B cell (primary cell): ENCODE measurements around the gene KCTD12. TPM values are rescaled to one million over a fixed set of nuclear protein-coding genes. Genes with fewer than 3 reads are reported as not detected.
A peak's percentile ranks its signal among the peaks of the same experiment; 100 is the strongest.

Source experiments
- ATAC-seq: fragments of 200-7000 bp; cut with Tn5 transposase; one replicate; pipeline ENCODE4 v1.10.0; 2021; ENCODE audit warnings: low read depth, mild to moderate bottlenecking, moderate number of reproducible peaks, moderate library complexity
- CTCF ChIA-PET: fragments of 350-600 bp; sonication (Branson Sonifier 250); formaldehyde crosslinking; loops from one replicate; lab custom pipeline; 2021; ENCODE audit warnings: antibody characterized with exemption, inconsistent platforms; lab: Charles Lee
- POLR2A ChIA-PET: fragments of 350-600 bp; sonication (Branson Sonifier 250); formaldehyde crosslinking; loops from one replicate; lab custom pipeline; 2021; ENCODE audit warnings: antibody characterized with exemption; lab: Charles Lee
- DNase-seq: peaks from one replicate; pipeline ENCODE4 v3.0.0; 2013
- H2AFZ ChIP-seq: 2 replicates; pipeline ENCODE4 v1.6.1; 2012; ENCODE audit warnings: mild to moderate bottlenecking, low read depth, low read length; ENCODE audit not compliant: insufficient read depth, poor library complexity, severe bottlenecking
- H3K27ac ChIP-seq, 2 donors: 1 replicate in 1 of 2; 2 replicates in 1 of 2; pipeline ENCODE4 v1.5.1; 2012 to 2013; ENCODE audit warnings: low read length in 2 of 2, mild to moderate bottlenecking in 2 of 2, moderate library complexity in 1 of 2
- H3K27me3 ChIP-seq, 4 experiments: fragments of 200-600 bp in 1 of 4; sonication (generic) in 1 of 4; replicated peaks in 1 of 4; 1 replicate in 2 of 4; 2 replicates in 2 of 4; pipeline versions ENCODE4 v1.6.1 to v1.7.0; 2013 to 2016; ENCODE audit warnings: low read length in 3 of 4, mild to moderate bottlenecking in 2 of 4, mixed read lengths in 1 of 4, moderate library complexity in 1 of 4; ENCODE audit not compliant: insufficient read depth in 4 of 4, control insufficient read depth in 3 of 4; ENCODE audit errors: control extremely low read depth in 1 of 4
- H3K36me3 ChIP-seq, 2 experiments: replicated peaks in 1 of 2; 1 replicate in 1 of 2; 2 replicates in 1 of 2; pipeline versions ENCODE4 v1.6.1 to v1.7.1; 2013; ENCODE audit warnings: low read length in 1 of 2; ENCODE audit not compliant: insufficient read depth in 2 of 2, control insufficient read depth in 1 of 2; ENCODE audit errors: control extremely low read depth in 1 of 2, extremely low read depth in 1 of 2
- H3K4me1 ChIP-seq, 2 donors: fragments of 200-600 bp in 1 of 2; sonication (generic) in 1 of 2; 1 replicate in 1 of 2; 2 replicates in 1 of 2; pipeline versions ENCODE4 v1.5.1 to v1.6.1; 2013 to 2017; ENCODE audit warnings: low read length in 2 of 2; ENCODE audit not compliant: control insufficient read depth in 2 of 2, insufficient read depth in 2 of 2
- H3K4me2 ChIP-seq: replicated peaks from 2 replicates; pipeline ENCODE3; 2012; ENCODE audit warnings: mild to moderate bottlenecking, low read depth, low read length; ENCODE audit not compliant: poor library complexity, severe bottlenecking
- H3K4me3 ChIP-seq, 5 experiments: fragments of 200-600 bp in 1 of 5; sonication (generic) in 1 of 5; 1 replicate in 3 of 5; 2 replicates in 2 of 5; pipeline versions ENCODE4 v1.5.1 to v1.7.0; 2011 to 2016; ENCODE audit warnings: low read length in 4 of 5, mild to moderate bottlenecking in 4 of 5, low read depth in 2 of 5, control low read depth in 1 of 5, moderate library complexity in 1 of 5; ENCODE audit not compliant: insufficient read depth in 1 of 5; ENCODE audit errors: control extremely low read depth in 1 of 5, extremely low read depth in 1 of 5
- H3K79me2 ChIP-seq: fragments of 200-600 bp; sonication (generic); one replicate; pipeline ENCODE4 v1.6.0; 2016; ENCODE audit warnings: low read length; ENCODE audit not compliant: control insufficient read depth, insufficient read depth
- H3K9ac ChIP-seq: fragments of 200-600 bp; sonication (generic); 2 replicates; pipeline ENCODE4 v1.6.1; 2017; ENCODE audit warnings: mild to moderate bottlenecking, low read length, moderate library complexity
- H3K9me3 ChIP-seq, 3 donors: one replicate each; pipeline versions ENCODE4 v1.6.1 to v1.7.1; 2013; ENCODE audit warnings: low read length in 2 of 3; ENCODE audit not compliant: control insufficient read depth in 2 of 3, insufficient read depth in 1 of 3; ENCODE audit errors: control extremely low read depth in 1 of 3
- H4K20me1 ChIP-seq: 2 replicates; pipeline ENCODE4 v1.6.0; 2012; ENCODE audit warnings: mild to moderate bottlenecking, low read length; ENCODE audit not compliant: insufficient read depth, control insufficient read depth, poor library complexity, severe bottlenecking
- H3K27ac Mint-ChIP-seq: one replicate; pipeline ENCODE4 v1.8.0; 2021; ENCODE audit warnings: mixed read lengths
- H3K27me3 Mint-ChIP-seq: one replicate; pipeline ENCODE4 v1.8.0; 2021; ENCODE audit warnings: mixed read lengths
- H3K4me1 Mint-ChIP-seq: one replicate; pipeline ENCODE4 v1.8.0; 2021; ENCODE audit warnings: mixed read lengths
- H3K4me3 Mint-ChIP-seq: one replicate; pipeline ENCODE4 v1.8.0; 2021; ENCODE audit warnings: mixed read lengths
- H3K9me3 Mint-ChIP-seq: one replicate; pipeline ENCODE4 v1.8.0; 2022; ENCODE audit warnings: mixed read lengths; ENCODE audit not compliant: insufficient read depth
- CTCF ChIP-seq: fragments of 200-600 bp; IDR thresholded peaks from one replicate; pipeline ENCODE4 v1.8.0; 2022; ENCODE audit warnings: antibody characterized with exemption, mild to moderate bottlenecking
- EZH2 ChIP-seq: IDR thresholded peaks from 2 replicates; pipeline ENCODE4 v1.6.1; 2012; ENCODE audit warnings: borderline replicate concordance, low read depth, mild to moderate bottlenecking, moderate library complexity, low read length; ENCODE audit not compliant: insufficient read depth, poor library complexity, severe bottlenecking
- WGBS: methylation state at CpG from one replicate; pipeline ENCODE4 v1.1.5; 2013; ENCODE audit warnings: missing lambda C conversion rate; ENCODE audit not compliant: insufficient coverage; 5-methylcytosine and 5-hydroxymethylcytosine counted together
- intact Hi-C: fragments of 100-400 bp; cut with micrococcal nuclease; formaldehyde crosslinking; loops from one replicate; pipeline ENCODE4 v1.10.0; 2022
- polyA plus RNA-seq: library from polyadenylated mRNA; depleted of rRNA; stranded (reverse); fragments of >200 nt; gene quantifications from 2 replicates; pipeline ENCODE4 v1.2.3, GENCODE V29; 2012
- total RNA-seq, 2 donors: library from RNA; stranded (reverse); fragments of 120-200 nt in 1 of 2; gene quantifications; 1 replicate in 1 of 2; 2 replicates in 1 of 2; pipeline versions ENCODE4 v1.2.3 to v1.2.4, GENCODE V29; 2013 to 2022

The KCTD12 gene
- total and polyA plus RNA-seq, 2 donors (not counting 1 experiment from before 2014, with no cell fraction given): 1.8 to 6.2 TPM

- H3K9me3 Mint-ChIP-seq: no peaks in the 10 kb centered on the region
- peak overlapping the region; percentile 45 to 67 (median 64) for H3K4me3 ChIP-seq
- ChIA-PET POLR2A (interaction anchor here (0.6 to 1.3 kb wide), 2 partner anchors 108 to 132 kb away, joined by 3 to 4 read pairs; no protein-coding TSS in a partner anchor), CTCF (interaction anchor here (0.6 to 3.7 kb wide), 12 partner anchors 10 to 1189 kb away, joined by 3 to 26 read pairs (median 4); no protein-coding TSS in a partner anchor)
- TF ChIP-seq EZH2: no peak
- no peak for TF ChIP-seq CTCF
- ATAC-seq (peak; percentile 28), DNase-seq (peak; percentile 78)
- no peaks in the 10 kb centered on the region for H3K36me3 ChIP-seq
- peak overlapping the region; percentile 96 for H3K4me3 Mint-ChIP-seq
- peak overlapping the region; percentile 82 for H3K27ac Mint-ChIP-seq
- peaks cover 7 to 24% of the 10 kb centered on the region in 2 donors for H3K4me1 ChIP-seq
- H3K9me3 ChIP-seq: no peaks in the 10 kb centered on the region
- no peaks in the 10 kb centered on the region for H3K79me2 ChIP-seq
- H2AFZ ChIP-seq: peak overlapping the region; percentile 80
- under 1% methylated on average over 94 of the region's 94 CpGs for WGBS
- H3K27ac ChIP-seq: peak overlapping the region in 1 of 2 donors; percentile 40
- intact Hi-C loops: loop anchor here (1.0 to 10.0 kb wide), 7 partner anchors 18 to 1336 kb away; partner anchors contain the start of genes CLN5, FBXL3, LMO7 and MYCBP2
- peak overlapping the region; percentile 90 for H3K4me2 ChIP-seq
- H3K4me1 Mint-ChIP-seq: peaks cover 28% of the 10 kb centered on the region
- peaks cover 3% of the 10 kb centered on the region for H3K27me3 Mint-ChIP-seq
- H3K9ac ChIP-seq: peak overlapping the region; percentile 74
- H3K27me3 ChIP-seq: peaks cover 0 to 3% (median 0%) of the 10 kb centered on the region in 4 experiments
- H4K20me1 ChIP-seq: no peaks in the 10 kb centered on the region
Measured at GRCh38 chr13:76885203-76886004, 801 bp downstream of the KCTD12 start.

- peak overlapping the region; percentile 45 to 67 (median 64) for H3K4me3 ChIP-seq
- peak overlapping the region; percentile 96 for H3K4me3 Mint-ChIP-seq
- DNase-seq: no peak
- H3K9me3 Mint-ChIP-seq: no peaks in the 10 kb centered on the region
- no peaks in the 10 kb centered on the region for H3K9me3 ChIP-seq
- H3K4me1 ChIP-seq: peaks cover 8 to 25% of the 10 kb centered on the region in 2 donors
- no peaks in the 10 kb centered on the region for H3K36me3 ChIP-seq
- H3K79me2 ChIP-seq: no peaks in the 10 kb centered on the region
- ChIA-PET POLR2A (no interaction called here), CTCF (interaction anchor here (0.6 to 3.7 kb wide), 11 partner anchors 11 to 1188 kb away, joined by 3 to 26 read pairs (median 5); no protein-coding TSS in a partner anchor)
- WGBS: 9% methylated on average over 9 of the region's 9 CpGs
- no peak overlapping the region for H3K27ac ChIP-seq
- peaks cover 0 to 3% (median 0%) of the 10 kb centered on the region in 4 experiments for H3K27me3 ChIP-seq
- no peak for ATAC-seq
- intact Hi-C loops: loop anchor here (2.0 to 10.0 kb wide), 2 partner anchors 108 to 440 kb away; partner anchors contain the start of genes CLN5 and MYCBP2
- H3K9ac ChIP-seq: peak overlapping the region; percentile 74
- peaks cover 31% of the 10 kb centered on the region for H3K4me1 Mint-ChIP-seq
- H4K20me1 ChIP-seq: no peaks in the 10 kb centered on the region
- H3K4me2 ChIP-seq: peak overlapping the region; percentile 90
- peak overlapping the region; percentile 82 for H3K27ac Mint-ChIP-seq
- TF ChIP-seq CTCF (no peak), EZH2 (no peak)
- peak overlapping the region; percentile 80 for H2AFZ ChIP-seq
- peaks cover 3% of the 10 kb centered on the region for H3K27me3 Mint-ChIP-seq
Measured at GRCh38 chr13:76884907-76885202, 1.4 kb downstream of the KCTD12 start.
